ENCODE results near the gene GPC1.

GPC1 gene

GRCh38 chr2:240498958-240499260 lies 63.4 kb downstream of the GPC1 start:
- Histone ChIP-seq H3K9me3 (ENCODE audit: control insufficient read depth, insufficient read depth, low read length) (no peaks in the 10 kb centered on the region), H3K36me3 (ENCODE audit: insufficient read depth, low read length) (no peaks in the 10 kb centered on the region; the same call in 1 of the 2 replicates), H3K9ac (ENCODE audit: low read depth, low read length) (no peak overlapping the region), H3K4me1 (ENCODE audit: insufficient read depth, low read length) (no peaks in the 10 kb centered on the region)

DNA sequence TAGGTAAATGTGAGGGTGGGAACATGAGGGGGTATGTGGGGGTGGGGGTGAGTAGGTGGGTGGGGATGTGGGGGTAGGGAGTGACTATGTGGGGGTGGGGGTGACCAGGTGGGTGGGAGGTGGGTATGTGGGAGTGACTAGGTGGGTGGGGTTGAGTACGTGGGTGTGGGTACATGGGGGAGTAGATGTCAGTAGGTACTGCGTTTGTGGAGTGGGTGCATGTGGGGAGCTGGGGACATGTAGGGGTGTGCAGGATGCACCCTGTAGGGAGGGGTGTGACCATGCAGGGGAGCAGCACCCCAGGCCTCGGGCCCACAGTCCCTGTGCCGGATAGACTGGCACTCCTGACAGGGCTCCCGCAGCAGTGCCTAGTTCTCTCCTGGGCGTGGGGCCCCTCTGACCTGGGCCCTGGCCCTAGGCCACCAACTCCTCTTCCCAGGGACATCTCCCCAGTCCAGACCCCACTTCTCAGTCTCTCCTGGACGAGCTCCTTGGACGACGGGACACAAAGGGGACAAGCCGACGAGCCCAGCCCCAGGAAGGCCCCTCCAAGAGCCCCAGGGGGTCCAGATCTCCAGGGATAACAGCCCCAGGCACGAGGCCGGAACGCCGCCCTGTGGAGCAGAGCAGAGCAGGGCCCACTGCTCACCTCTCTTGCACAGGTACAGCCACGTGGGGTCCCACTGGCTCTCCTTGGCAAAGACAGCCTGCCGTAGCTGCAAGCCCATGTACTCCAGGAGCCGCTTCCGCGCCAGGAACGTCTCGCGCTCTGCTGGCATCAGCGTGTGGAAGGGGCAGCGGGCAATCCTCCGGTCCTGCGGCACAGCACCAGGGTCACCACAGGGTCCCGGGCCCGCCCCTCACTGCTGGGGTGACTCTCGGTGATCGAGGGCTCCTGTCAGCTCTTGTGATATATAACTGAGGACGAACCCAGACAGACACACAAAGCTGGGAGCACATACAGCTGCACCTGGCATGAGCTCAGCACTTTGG lies 64.1 kb downstream of the GPC1 start:
- no peaks in the 10 kb centered on the region for H3K4me1 ChIP-seq (ENCODE audit: insufficient read depth, low read length)
- no peak overlapping the region for H3K9ac ChIP-seq (ENCODE audit: low read depth, low read length)
- no peaks in the 10 kb centered on the region for H3K9me3 ChIP-seq (ENCODE audit: control insufficient read depth, insufficient read depth, low read length)
- no peaks in the 10 kb centered on the region; the same call in 1 of the 2 replicates for H3K36me3 ChIP-seq (ENCODE audit: insufficient read depth, low read length)

- no peaks in the 10 kb centered on the region for H3K36me3 ChIP-seq (ENCODE audit: insufficient read depth, low read length)
- no peak overlapping the region for H3K9ac ChIP-seq (ENCODE audit: low read depth, low read length)
- H3K9me3 ChIP-seq (ENCODE audit: control insufficient read depth, insufficient read depth, low read length): no peaks in the 10 kb centered on the region
- no peaks in the 10 kb centered on the region for H3K4me1 ChIP-seq (ENCODE audit: insufficient read depth, low read length)
Observed at GRCh38 chr2:240500561-240501423, 65.3 kb downstream of the GPC1 start.

GRCh38 chr2:240501531-240501991 lies 66.1 kb downstream of the GPC1 start:
- no peaks in the 10 kb centered on the region for H3K36me3 ChIP-seq (ENCODE audit: insufficient read depth, low read length)
- no peak overlapping the region for H3K9ac ChIP-seq (ENCODE audit: low read depth, low read length)
- no peaks in the 10 kb centered on the region for H3K4me1 ChIP-seq (ENCODE audit: insufficient read depth, low read length)
- no peaks in the 10 kb centered on the region for H3K9me3 ChIP-seq (ENCODE audit: control insufficient read depth, insufficient read depth, low read length)

GRCh38 chr2:240502059-240502429 lies 66.6 kb downstream of the GPC1 start:
- H3K9me3 ChIP-seq (ENCODE audit: control insufficient read depth, insufficient read depth, low read length): no peaks in the 10 kb centered on the region
- H3K36me3 ChIP-seq (ENCODE audit: insufficient read depth, low read length): no peaks in the 10 kb centered on the region
- H3K9ac ChIP-seq (ENCODE audit: low read depth, low read length): no peak overlapping the region
- no peaks in the 10 kb centered on the region for H3K4me1 ChIP-seq (ENCODE audit: insufficient read depth, low read length)

- no peaks in the 10 kb centered on the region for H3K4me1 ChIP-seq (ENCODE audit: insufficient read depth, low read length)
Observed at GRCh38 chr2:240502430-240503121, 67.1 kb downstream of the GPC1 start.

GRCh38 chr2:240503375-240503774 lies 67.9 kb downstream of the GPC1 start:
- Histone ChIP-seq H3K9me3 (ENCODE audit: control insufficient read depth, insufficient read depth, low read length) (no peaks in the 10 kb centered on the region), H3K9ac (ENCODE audit: low read depth, low read length) (no peak overlapping the region), H3K4me1 (ENCODE audit: insufficient read depth, low read length) (no peaks in the 10 kb centered on the region), H3K36me3 (ENCODE audit: insufficient read depth, low read length) (no peaks in the 10 kb centered on the region)

More at GRCh38 chr2:240502430-240503121, 67.1 kb downstream of the GPC1 start:
- Histone ChIP-seq H3K9ac (ENCODE audit: low read depth, low read length) (no peak overlapping the region), H3K9me3 (ENCODE audit: control insufficient read depth, insufficient read depth, low read length) (no peaks in the 10 kb centered on the region), H3K36me3 (ENCODE audit: insufficient read depth, low read length) (no peaks in the 10 kb centered on the region)

DNA sequence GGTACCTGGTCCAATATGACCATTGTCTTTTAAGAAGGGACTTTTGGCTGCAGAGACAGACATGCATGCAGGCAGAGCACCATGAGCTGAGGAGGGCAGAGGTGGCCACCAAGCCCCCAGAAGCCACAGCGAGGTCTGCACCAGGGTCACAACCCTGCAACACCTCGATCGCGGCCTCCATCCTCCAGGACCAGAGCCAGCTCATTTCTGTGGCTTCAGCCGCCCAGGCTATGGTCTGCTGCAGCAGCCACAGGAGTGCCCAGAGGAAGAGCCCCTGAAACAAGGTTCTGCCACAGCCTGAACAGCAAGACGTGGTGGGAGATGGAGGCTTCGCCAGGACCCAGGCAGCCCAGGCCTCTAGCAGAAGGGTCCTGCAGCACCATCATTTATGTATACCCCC lies 68.4 kb downstream of the GPC1 start:
- H3K4me1 ChIP-seq (ENCODE audit: insufficient read depth, low read length): no peaks in the 10 kb centered on the region
- H3K36me3 ChIP-seq (ENCODE audit: insufficient read depth, low read length): no peaks in the 10 kb centered on the region
- H3K9me3 ChIP-seq (ENCODE audit: control insufficient read depth, insufficient read depth, low read length): no peaks in the 10 kb centered on the region
- H3K9ac ChIP-seq (ENCODE audit: low read depth, low read length): no peak overlapping the region

GRCh38 chr2:240505910-240506309 lies 70.4 kb downstream of the GPC1 start:
- Histone ChIP-seq H3K9ac (ENCODE audit: low read depth, low read length) (no peak overlapping the region), H3K4me1 (ENCODE audit: insufficient read depth, low read length) (no peaks in the 10 kb centered on the region), H3K9me3 (ENCODE audit: control insufficient read depth, insufficient read depth, low read length) (no peaks in the 10 kb centered on the region), H3K36me3 (ENCODE audit: insufficient read depth, low read length) (no peaks in the 10 kb centered on the region)

- Histone ChIP-seq H3K9me3 (ENCODE audit: control insufficient read depth, insufficient read depth, low read length) (no peaks in the 10 kb centered on the region), H3K9ac (ENCODE audit: low read depth, low read length) (no peak overlapping the region), H3K36me3 (ENCODE audit: insufficient read depth, low read length) (no peaks in the 10 kb centered on the region), H3K4me1 (ENCODE audit: insufficient read depth, low read length) (no peaks in the 10 kb centered on the region)
Observed at GRCh38 chr2:240506406-240507059, 71.1 kb downstream of the GPC1 start.

- H3K36me3 ChIP-seq (ENCODE audit: insufficient read depth, low read length): no peaks in the 10 kb centered on the region
- no peaks in the 10 kb centered on the region for H3K9me3 ChIP-seq (ENCODE audit: control insufficient read depth, insufficient read depth, low read length)
- no peaks in the 10 kb centered on the region for H3K4me1 ChIP-seq (ENCODE audit: insufficient read depth, low read length)
- no peak overlapping the region for H3K9ac ChIP-seq (ENCODE audit: low read depth, low read length)
Observed at GRCh38 chr2:240507060-240507777, 71.8 kb downstream of the GPC1 start.

- H3K9ac ChIP-seq (ENCODE audit: low read depth, low read length): no peak overlapping the region
- no peaks in the 10 kb centered on the region for H3K9me3 ChIP-seq (ENCODE audit: control insufficient read depth, insufficient read depth, low read length)
Observed at GRCh38 chr2:240507778-240508251, 72.4 kb downstream of the GPC1 start.

DNA sequence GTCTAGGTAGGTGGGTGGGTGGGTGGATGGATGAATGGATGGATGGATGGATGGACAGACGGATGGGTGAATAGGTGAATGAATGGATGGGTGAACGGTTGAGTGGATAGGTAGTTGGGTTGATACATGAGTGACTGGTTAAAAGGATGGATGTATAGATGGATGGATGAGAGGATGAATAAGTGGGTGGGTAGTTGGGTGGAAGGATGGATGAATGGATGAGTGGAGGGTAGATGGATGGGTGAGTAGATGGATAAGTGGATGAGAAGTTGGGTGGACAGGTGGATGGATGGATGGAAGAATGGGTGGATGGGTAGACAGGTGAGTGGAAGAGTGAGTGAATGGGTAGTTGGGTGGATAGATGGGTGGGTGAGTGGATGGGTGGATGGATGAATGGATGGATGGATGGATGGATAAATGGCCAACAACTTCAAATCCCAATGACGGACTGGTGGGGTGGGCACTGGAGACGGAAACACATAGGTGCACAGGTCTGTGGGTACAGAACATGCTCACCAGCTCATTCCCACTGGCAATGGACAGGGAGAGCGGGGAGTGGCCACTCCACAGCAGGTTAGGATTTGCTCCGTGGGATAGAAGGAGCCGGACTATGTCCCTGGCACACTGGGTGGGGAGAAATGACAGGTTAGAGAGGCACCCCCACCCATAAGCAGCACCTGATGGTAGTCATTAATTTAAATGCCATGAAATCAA lies 73.5 kb downstream of the GPC1 start:
- H3K9me3 ChIP-seq (ENCODE audit: control insufficient read depth, insufficient read depth, low read length): no peaks in the 10 kb centered on the region
- H3K4me1 ChIP-seq (ENCODE audit: insufficient read depth, low read length): no peaks in the 10 kb centered on the region
- H3K36me3 ChIP-seq (ENCODE audit: insufficient read depth, low read length): no peaks in the 10 kb centered on the region

More at GRCh38 chr2:240507778-240508251, 72.4 kb downstream of the GPC1 start:
- Histone ChIP-seq H3K36me3 (ENCODE audit: insufficient read depth, low read length) (no peaks in the 10 kb centered on the region), H3K4me1 (ENCODE audit: insufficient read depth, low read length) (no peaks in the 10 kb centered on the region)

More for the DNA sequence above, 73.5 kb downstream of the GPC1 start:
- H3K9ac ChIP-seq (ENCODE audit: low read depth, low read length): no peak overlapping the region

Measured in ES-I3 (cell line).